Inflammatory macrophage treated with lipopolysaccharide for 1 hour (primary cell): ENCODE measurements around the gene FA2H.
A peak's percentile ranks its signal among the peaks of the same experiment; 100 is the strongest.
"Not testable (repeated sequence)": the region's sequence is repeated elsewhere in the genome, so short reads cannot be mapped to it uniquely, and the experiment has no call there.

Experiments used
- DNase-seq, 2 donors: peaks; one replicate each; pipeline ENCODE4 v3.0.0-alpha.2; 2020 to 2022

Gene FA2H, protein sequence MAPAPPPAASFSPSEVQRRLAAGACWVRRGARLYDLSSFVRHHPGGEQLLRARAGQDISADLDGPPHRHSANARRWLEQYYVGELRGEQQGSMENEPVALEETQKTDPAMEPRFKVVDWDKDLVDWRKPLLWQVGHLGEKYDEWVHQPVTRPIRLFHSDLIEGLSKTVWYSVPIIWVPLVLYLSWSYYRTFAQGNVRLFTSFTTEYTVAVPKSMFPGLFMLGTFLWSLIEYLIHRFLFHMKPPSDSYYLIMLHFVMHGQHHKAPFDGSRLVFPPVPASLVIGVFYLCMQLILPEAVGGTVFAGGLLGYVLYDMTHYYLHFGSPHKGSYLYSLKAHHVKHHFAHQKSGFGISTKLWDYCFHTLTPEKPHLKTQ

DNA sequence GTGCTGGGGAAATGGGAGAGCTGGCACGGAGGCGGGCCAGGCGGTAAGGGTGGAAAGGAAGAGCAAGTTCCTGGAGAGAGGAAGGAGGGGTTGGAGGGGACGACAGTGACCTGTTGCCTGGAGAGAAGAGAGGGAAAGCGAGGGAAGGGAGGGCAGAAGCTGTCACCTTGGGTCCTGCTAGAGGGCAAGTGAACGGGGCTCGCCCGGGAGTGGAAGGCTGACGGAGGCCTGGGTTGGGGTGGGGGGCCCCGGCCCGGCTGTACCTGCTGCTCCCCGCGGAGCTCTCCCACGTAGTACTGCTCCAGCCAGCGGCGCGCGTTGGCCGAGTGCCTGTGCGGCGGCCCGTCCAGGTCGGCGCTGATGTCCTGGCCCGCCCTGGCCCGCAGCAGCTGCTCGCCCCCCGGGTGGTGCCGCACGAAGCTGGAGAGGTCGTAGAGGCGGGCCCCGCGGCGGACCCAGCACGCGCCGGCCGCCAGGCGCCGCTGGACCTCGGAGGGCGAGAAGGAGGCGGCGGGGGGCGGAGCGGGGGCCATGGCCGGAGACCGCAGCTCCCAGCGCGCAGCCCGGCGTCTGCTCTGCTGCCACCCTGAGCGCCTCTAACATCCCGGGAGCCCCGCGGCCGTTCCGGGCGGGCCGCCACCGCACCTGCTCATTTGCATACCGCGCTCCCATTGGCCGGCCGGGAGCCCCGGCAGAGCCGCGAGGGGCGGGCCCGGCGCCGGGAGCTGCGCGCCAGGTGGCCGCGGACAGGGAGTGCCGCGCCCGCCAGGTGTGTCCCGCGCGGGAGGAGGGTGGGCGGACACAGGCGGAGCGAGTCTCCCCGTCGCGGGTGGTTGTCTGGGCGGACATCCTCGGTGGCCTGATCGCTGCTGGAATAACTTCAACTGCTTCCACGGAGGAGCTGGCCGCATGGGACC, at the start of gene FA2H:
Gene FA2H, minus strand, starts transcription at position 598 of the 917 bp plus-strand sequence. Its CDS starts 65 bp downstream, at position 533.
- peak; percentile 12 to 40 for DNase-seq

- no peak for DNase-seq
Observed at GRCh38 chr16:74817851-74818250, 43.2 kb upstream of the FA2H start.

GRCh38 chr16:74813109-74813641, 38.6 kb upstream of the FA2H start:
- peak; percentile 41 to 75 for DNase-seq

- no peak for DNase-seq
Observed at GRCh38 chr16:74811911-74812310, 37.3 kb upstream of the FA2H start.

DNA sequence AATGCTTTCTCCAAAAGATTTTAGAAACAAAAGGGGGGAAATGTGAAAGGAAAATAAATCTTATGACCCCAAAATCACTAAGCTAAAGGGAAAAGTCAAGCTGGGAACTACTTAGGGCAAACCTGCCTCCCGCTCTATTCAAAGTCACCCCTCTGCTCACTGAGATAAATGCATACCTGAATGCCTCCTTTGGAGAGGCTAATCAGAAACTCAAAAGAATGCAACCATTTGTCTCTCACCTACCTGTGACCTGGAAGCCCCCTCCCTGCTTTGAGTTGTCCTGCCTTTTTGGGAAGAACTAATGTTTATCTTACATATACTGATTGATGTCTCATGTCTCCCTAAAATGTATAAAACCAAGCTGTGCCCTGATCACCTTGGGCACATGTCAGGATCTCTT, 36.6 kb upstream of the FA2H start:
- not testable (repeated sequence) for DNase-seq

DNA sequence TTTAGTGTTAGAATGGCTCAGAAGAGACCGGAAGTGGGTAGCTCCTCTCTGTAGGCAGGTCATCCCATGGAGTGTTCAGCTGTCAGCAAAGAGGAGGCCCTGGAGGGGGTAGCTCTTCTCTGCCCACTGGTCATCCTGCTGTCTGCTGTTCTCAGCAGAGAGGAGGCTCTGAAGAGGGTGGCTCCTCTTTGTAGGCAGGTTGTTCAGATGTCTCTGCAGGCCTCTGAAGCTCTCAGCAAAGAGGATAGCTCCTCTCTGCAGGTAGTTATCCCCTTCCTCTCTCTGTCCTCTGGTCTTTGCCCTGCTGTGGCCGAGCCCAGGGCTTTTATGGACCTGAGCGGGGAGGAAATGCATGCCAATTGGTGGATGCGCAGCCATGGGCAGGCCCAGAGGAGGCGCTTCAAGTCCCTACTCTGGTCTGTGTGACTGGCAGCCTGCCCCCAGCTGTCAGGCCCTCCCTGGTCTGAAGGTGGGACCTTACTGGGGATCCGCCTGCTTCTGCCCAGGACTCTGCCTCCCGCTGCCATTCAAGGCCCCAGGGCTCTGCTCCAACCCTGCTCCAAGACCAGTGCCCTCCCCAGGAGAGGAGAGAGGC, 32.5 kb upstream of the FA2H start:
- DNase-seq, result no peak

DNA sequence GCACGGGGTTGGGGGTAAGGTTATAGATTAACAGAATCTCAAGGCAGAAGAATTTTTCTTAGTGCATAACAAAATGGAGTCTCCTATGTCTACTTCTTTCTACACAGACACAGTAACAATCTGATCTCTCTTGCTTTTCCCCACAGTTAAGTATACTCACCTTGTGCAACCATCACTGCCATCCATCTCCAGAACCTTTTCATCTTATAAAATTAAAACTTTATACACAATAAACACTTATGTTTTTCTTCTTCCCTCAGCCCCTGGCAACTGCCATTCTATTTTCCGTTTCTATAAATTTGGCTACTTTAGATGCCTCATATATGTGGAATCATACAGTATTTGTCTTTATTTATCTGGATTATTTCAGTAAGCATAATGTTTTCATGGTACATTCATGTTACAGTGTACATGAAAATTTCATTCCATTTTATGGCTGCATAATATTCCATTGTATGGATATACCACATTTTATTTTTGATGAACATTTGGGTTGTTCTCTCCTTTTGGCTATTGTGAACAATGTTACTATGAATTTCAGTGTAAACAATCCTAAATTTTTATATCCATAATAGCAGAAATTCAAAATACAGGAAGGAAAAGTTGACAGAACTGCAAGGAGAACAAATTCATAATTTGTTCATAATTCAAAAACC, 25.7 kb upstream of the FA2H start:
- DNase-seq, result no peak

DNA sequence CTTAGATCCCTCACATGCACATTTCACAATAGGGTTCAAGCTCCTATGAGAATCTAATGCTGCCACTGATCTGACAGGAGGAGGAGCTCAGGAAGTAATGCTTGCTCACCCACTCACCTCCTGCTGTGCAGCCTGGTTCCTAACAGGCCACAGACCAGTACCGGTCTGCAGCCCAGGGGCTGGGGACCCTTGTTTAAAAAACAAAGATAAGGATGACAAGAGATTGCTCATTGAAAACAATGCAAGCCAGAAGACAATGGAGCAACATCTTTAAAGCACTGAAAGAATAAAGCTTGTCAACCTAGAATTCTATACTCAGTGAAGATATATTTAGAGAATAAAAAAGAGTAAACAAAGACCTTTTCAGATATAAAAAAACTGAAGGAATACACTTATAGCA, 22.8 kb upstream of the FA2H start:
- no peak for DNase-seq

DNA sequence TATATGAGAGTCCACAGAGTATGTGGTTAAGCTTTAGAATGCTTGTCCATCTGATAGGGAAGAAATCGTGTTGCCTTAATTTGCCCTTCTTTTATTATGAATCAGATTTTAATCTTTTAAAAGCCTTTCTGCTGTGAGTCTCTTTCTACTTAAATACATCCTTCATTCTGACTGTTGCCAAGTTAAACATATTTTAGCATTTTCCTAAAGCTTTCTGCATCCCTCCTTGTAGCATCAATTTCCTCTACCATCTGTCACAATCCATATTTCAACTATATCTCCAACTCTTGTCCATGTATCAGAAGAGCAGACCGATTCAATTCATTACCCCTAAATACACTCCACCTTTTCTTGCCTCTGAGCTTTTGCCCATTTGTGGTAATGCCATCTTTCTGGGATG, 20.5 kb upstream of the FA2H start:
- no peak for DNase-seq

DNA sequence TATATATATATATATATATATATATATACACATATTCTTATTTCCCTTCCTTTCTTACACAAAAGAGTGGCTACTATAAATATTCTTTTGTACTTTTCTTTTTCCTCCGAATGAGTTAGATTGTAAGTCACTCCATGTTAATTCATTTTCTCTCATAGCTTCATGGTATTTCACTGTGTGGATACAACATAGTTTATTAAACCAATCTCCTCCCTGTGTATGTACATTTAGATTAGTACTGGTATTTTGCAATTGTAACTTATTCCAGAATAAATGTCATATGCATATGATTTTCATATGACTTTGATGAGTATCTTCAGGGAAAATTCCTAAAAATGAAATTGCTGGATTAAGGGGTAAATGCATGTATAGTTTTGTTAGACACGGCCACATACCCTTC, 20.0 kb upstream of the FA2H start:
- no peak for DNase-seq

- DNase-seq, result no peak
Observed at GRCh38 chr16:74793571-74793970, 19.0 kb upstream of the FA2H start.

GRCh38 chr16:74792225-74792624, 17.6 kb upstream of the FA2H start:
- DNase-seq, result no peak

DNA sequence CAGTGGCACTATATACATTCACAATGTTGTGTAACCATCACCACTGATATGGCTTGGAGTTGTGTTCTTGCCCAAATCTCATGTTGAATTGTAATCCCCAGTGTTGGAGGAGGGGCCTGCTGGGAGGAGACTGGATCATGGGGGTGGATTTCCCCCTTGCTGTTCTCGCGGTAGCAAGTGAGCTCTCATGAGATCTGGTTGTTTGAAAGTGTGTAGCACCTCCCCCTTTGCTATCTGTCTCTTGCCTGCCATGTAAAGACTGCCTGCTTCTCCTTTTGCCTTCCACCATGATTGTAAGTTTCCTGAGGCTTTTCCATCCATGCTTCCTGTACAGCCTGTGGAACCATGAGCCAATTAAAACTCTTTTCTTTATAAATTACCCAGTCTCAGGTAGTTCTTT, 17.1 kb upstream of the FA2H start:
- DNase-seq, result not testable (repeated sequence)

DNA sequence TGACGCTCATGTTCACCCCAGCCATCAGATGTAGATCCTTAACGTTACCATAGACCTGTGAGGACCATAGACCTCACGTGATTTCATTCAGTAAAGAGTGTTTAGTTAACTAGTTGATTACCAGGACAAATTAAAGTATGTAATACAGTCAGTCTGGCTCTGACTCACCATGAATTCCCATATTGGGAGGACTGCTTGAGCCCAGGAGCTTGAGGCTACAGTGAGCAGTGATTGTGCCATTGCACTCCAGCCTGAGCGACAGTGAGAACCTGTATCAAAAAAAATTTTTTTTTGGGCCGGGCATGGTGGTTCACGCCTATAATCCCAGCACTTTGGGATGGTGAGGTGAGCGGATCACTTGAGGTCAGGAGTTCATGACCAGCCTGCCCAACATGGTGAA, 13.5 kb upstream of the FA2H start:
- no peak for DNase-seq

- DNase-seq, result no peak
Observed at GRCh38 chr16:74785031-74785430, 10.4 kb upstream of the FA2H start.

DNA sequence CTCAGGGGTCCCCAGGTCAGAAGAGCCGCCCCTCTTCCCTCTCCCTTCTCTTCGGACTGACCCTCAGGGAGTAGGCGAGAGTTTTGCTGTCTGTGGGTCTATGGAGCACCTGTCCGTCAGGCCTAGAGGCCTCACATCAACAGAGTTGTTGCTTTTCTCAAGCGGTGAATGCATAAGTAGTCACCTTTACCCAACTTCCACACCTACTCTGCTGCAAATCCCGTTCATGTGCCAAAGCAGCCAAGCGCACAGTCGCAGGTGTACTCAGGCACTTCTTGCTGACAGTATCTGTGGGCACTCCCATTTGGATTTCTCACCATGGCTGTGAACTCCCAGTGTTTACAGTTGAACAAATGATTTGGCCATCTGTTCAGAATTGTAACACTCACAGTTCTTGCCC, 4.0 kb upstream of the FA2H start:
- no peak for DNase-seq

GRCh38 chr16:74776926-74777325, 2.3 kb upstream of the FA2H start:
- no peak for DNase-seq

- no peak for DNase-seq
Observed at GRCh38 chr16:74775255-74775654, 635 bp upstream of the FA2H start.

DNA sequence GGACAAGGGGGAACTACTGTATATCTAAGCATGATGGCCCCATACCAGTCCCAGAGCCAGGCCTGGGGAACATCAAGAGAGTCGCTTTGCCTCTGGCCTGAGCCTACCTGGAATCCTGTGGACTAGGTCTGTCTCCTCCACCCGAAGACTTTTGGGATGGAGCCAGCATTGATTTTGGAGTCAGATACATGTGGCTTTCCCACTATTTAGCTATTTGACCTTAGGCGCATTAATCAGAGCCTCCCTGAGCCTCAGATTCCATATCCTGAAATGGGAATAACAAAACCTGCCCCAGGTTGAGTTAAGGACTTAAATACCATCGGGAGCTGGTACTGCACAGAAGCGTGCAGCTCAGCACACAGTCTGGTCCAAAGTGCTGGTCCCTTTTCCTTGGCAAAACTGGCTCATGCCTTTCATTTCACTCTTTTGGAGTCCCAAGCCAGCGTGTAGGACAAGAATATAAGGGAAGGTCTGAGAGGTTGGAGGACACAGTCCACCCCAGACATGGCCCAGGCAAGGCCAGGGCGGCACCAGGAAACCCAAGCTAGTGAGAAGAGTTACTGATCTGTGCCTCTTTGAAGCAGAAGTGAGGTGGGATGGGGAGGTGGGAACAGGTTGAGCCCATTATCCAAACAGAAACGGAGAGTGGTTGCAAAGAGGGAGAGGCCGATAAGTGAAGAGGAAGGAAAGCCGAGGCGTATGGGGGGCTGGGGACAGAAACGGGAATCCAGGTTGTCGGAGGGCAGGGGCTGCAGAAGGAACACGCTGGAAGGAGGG, 986 bp downstream of the FA2H start:
- DNase-seq, result no peak

DNA sequence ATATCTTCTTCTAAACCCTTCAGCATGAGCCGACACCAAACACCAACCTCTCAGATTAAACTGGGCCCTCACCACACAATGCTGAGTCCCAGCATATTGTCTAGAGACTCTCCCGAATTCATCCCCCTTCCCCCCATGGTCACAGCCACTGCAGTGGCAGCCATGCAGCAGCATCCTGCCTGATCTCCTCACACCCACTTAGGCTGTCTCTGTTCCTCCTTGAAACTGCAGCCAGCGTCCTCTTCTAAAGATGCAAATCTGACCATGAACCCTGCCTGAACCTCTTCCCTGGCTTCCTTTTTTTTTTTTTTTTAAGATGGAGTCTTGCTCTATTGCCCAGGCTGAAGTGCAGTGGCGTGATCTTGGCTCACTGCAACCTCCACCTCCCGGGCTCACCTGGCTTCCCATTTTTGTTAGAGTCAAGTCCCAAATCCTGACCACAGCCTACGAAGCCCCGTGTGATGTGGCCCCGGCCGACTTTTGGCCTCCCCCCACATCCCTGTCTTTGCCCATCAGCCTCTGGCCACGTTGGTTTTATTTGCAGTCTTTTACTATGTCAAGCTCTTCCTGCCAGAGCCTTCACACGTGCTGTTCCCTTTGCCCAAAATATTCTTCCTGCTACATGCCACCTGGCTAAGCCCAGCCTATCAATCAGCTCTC, 2.8 kb downstream of the FA2H start:
- peak; percentile 22 to 48 for DNase-seq

GRCh38 chr16:74770831-74771526, 3.6 kb downstream of the FA2H start:
- DNase-seq, result no peak
